Uterus (tissue), 4 donors: Measurements from ENCODE around the gene ZBTB40. TPM values are rescaled to one million over a fixed set of nuclear protein-coding genes. Genes with fewer than 3 reads are reported as not detected.

Source experiments
- DNase-seq, 2 donors: peaks; one replicate each; pipeline ENCODE4 v3.0.0-alpha.2; 2019 to 2020
- H3K27ac ChIP-seq, 2 donors: fragments of 200-600 bp; sonication (generic); 1 replicate in 1 of 2; 2 replicates in 1 of 2; pipeline ENCODE4 v1.5.1; 2016 to 2018
- H3K27me3 ChIP-seq, 2 donors: fragments of 200-600 bp; sonication (generic); one replicate each; pipeline ENCODE4 v1.5.1; 2018 to 2019; ENCODE audit warnings: control low read depth in 1 of 2
- H3K36me3 ChIP-seq, 2 donors: fragments of 200-600 bp; sonication (generic); one replicate each; pipeline ENCODE4 v1.5.1; 2019; ENCODE audit warnings: control low read depth in 1 of 2
- H3K4me1 ChIP-seq, 2 donors: fragments of 200-600 bp; sonication (generic); one replicate each; pipeline ENCODE4 v1.5.1; 2018 to 2019; ENCODE audit warnings: control low read depth in 1 of 2
- H3K4me3 ChIP-seq, 2 donors: fragments of 200-600 bp; sonication (generic); 1 replicate in 1 of 2; 2 replicates in 1 of 2; pipeline ENCODE4 v1.5.1; 2018 to 2019; ENCODE audit warnings: mild to moderate bottlenecking in 1 of 2
- H3K9me3 ChIP-seq, 2 donors: fragments of 200-600 bp; sonication (generic); one replicate each; pipeline ENCODE4 v1.5.1; 2019; ENCODE audit warnings: control low read depth in 1 of 2
- POLR2A ChIP-seq, 2 donors: fragments of 450-650 bp; IDR thresholded peaks; one replicate each; pipeline ENCODE4 v1.6.1; 2016; ENCODE audit warnings: antibody characterized with exemption in 2 of 2, mild to moderate bottlenecking in 1 of 2, moderate library complexity in 1 of 2
- intact Hi-C: fragments of 100-400 bp; cut with DNase I; formaldehyde crosslinking; loops from one replicate; pipeline ENCODE4 v1.15.1; 2023; ENCODE audit warnings: low total_unique reads
- total RNA-seq, 4 donors: library from RNA; depleted of rRNA in 3 of 4; stranded (reverse); fragments of >200 nt in 3 of 4; gene quantifications; one replicate each; pipeline versions ENCODE4 v1.1.0 to v1.2.4, GENCODE V29; 2014 to 2023
- TF ChIP-seq, protein P1 (sequence below), 4 experiments: fragments of 200-600 bp in 2 of 4; fragments of 450-650 bp in 2 of 4; sonication (generic) in 2 of 4; IDR thresholded peaks; one replicate each; pipeline ENCODE4 v1.5.1; 2016 to 2019; ENCODE audit warnings: antibody characterized with exemption in 4 of 4, mild to moderate bottlenecking in 2 of 4, moderate library complexity in 1 of 4
- donor health status: DM: yes; HTN: yes; CAD: no.

The ZBTB40 gene
- total RNA-seq, 4 donors from 2014 or later: 8.2 to 34.2 (median 16.6) TPM

GRCh38 chr1:22530715-22531114 lies 79.1 kb downstream of the ZBTB40 start:
- no peaks in the 10 kb centered on the region for H3K36me3 ChIP-seq
- DNase-seq: no peak
- intact Hi-C loops: no loop called here

DNA sequence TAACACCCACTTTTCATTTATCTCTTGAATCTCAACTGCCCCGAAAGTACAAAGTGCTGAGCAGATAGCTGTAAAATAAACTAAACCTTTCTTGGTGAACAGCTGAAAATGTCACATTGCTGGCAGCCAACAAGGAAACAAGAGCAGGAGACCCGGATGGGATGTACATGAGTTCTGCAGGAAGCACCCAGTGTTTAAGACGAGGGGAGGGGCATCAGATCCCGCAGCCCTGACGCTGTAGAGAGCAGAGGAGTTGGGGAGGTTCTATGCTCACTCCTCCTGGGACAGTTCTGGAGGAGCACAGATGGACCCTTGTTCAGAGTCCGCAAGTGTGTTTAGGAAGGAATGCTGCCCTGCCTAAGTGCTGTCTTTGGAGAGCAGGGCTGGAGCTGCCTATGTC lies 79.6 kb downstream of the ZBTB40 start:
- Histone ChIP-seq H3K36me3 (no peaks in the 10 kb centered on the region), H3K27me3 (no peaks in the 10 kb centered on the region), H3K27ac (peak overlapping the region; percentile 68 to 73), H3K9me3 (no peaks in the 10 kb centered on the region), H3K4me3 (no peak overlapping the region), H3K4me1 (peaks cover 9 to 19% of the 10 kb centered on the region in 2 donors)
- TF ChIP-seq POLR2A (IDR thresholded peaks at IDR 0.05): no peak
- TF ChIP-seq, protein P1, sequence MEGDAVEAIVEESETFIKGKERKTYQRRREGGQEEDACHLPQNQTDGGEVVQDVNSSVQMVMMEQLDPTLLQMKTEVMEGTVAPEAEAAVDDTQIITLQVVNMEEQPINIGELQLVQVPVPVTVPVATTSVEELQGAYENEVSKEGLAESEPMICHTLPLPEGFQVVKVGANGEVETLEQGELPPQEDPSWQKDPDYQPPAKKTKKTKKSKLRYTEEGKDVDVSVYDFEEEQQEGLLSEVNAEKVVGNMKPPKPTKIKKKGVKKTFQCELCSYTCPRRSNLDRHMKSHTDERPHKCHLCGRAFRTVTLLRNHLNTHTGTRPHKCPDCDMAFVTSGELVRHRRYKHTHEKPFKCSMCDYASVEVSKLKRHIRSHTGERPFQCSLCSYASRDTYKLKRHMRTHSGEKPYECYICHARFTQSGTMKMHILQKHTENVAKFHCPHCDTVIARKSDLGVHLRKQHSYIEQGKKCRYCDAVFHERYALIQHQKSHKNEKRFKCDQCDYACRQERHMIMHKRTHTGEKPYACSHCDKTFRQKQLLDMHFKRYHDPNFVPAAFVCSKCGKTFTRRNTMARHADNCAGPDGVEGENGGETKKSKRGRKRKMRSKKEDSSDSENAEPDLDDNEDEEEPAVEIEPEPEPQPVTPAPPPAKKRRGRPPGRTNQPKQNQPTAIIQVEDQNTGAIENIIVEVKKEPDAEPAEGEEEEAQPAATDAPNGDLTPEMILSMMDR (IDR thresholded peaks at IDR 0.05): no peak
- intact Hi-C loops: no loop called here
- no peak for DNase-seq

More at GRCh38 chr1:22530715-22531114, 79.1 kb downstream of the ZBTB40 start:
- Histone ChIP-seq H3K4me3 (no peak overlapping the region), H3K4me1 (peaks cover 9 to 19% of the 10 kb centered on the region in 2 donors), H3K27ac (peak overlapping the region; percentile 68 to 73), H3K27me3 (no peaks in the 10 kb centered on the region), H3K9me3 (no peaks in the 10 kb centered on the region)
- TF ChIP-seq, protein P1 (IDR thresholded peaks at IDR 0.05): no peak
- TF ChIP-seq POLR2A (IDR thresholded peaks at IDR 0.05): no peak

- DNase-seq: no peak
- TF ChIP-seq, protein P1 (IDR thresholded peaks at IDR 0.05): no peak
- TF ChIP-seq POLR2A (IDR thresholded peaks at IDR 0.05): no peak
- Histone ChIP-seq H3K4me1 (peaks cover 9 to 19% of the 10 kb centered on the region in 2 donors), H3K9me3 (no peaks in the 10 kb centered on the region), H3K4me3 (no peak overlapping the region), H3K36me3 (no peaks in the 10 kb centered on the region), H3K27me3 (no peaks in the 10 kb centered on the region), H3K27ac (no peak overlapping the region)
- intact Hi-C loops: no loop called here
These were observed 81.7 kb downstream of the ZBTB40 start for GRCh38 chr1:22533244-22533895.

GRCh38 chr1:22534951-22535350 lies 83.3 kb downstream of the ZBTB40 start:
- Histone ChIP-seq H3K36me3 (no peaks in the 10 kb centered on the region), H3K27ac (no peak overlapping the region), H3K4me1 (peaks cover 4 to 12% of the 10 kb centered on the region in 2 donors), H3K27me3 (no peaks in the 10 kb centered on the region), H3K4me3 (no peak overlapping the region), H3K9me3 (no peaks in the 10 kb centered on the region)
- no peak for TF ChIP-seq POLR2A (IDR thresholded peaks at IDR 0.05)
- TF ChIP-seq, protein P1 (IDR thresholded peaks at IDR 0.05): no peak
- no peak for DNase-seq
- intact Hi-C loops: no loop called here

DNA sequence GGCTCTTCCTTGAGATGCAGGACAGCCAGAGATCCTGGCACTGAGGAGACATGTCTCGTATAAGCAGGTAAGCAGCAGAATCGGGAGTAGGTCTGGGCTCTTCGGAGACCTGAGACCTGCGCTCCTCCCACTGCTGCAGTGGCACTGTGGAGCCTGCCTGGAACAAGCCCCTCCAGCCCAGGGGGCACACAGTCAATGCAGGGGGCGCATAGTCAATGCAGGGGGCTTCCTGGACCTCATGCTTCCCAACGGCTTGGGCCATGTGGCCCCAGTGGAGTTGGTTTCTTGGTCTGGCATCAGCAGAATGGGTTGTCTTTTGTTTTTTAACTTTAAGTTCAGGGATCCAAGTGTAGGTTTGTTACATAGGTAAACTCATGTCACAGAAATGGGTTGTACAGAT lies 83.7 kb downstream of the ZBTB40 start:
- Histone ChIP-seq H3K27ac (no peak overlapping the region), H3K27me3 (no peaks in the 10 kb centered on the region), H3K36me3 (no peaks in the 10 kb centered on the region), H3K9me3 (no peaks in the 10 kb centered on the region), H3K4me1 (peaks cover 3 to 11% of the 10 kb centered on the region in 2 donors), H3K4me3 (no peak overlapping the region)
- intact Hi-C loops: no loop called here
- no peak for DNase-seq
- TF ChIP-seq, protein P1 (IDR thresholded peaks at IDR 0.05): no peak
- TF ChIP-seq POLR2A (IDR thresholded peaks at IDR 0.05): no peak
